22Rv1 (cell line): ENCODE measurements around the gene LRRC15.

ENCODE experiments used
- CTCF ChIP-seq: fragments of 450-650 bp; IDR thresholded peaks from 2 replicates; pipeline ENCODE4 v1.5.1; 2017; ENCODE audit warnings: mild to moderate bottlenecking
- ZFX ChIP-seq: fragments of 450-650 bp; IDR thresholded peaks from 2 replicates; pipeline ENCODE4 v1.6.1; 2017; ENCODE audit warnings: antibody characterized with exemption, borderline replicate concordance

GRCh38 chr3:194346621-194347020, 22.9 kb downstream of the LRRC15 start:
- no peak for TF ChIP-seq CTCF
- no peak for TF ChIP-seq ZFX
